Tibial nerve (tissue), 4 donors: ENCODE data around the gene NOD2.

ENCODE experiments used
- CTCF ChIP-seq, 5 experiments: fragments of 200-600 bp in 3 of 5; fragments of 450-650 bp in 2 of 5; sonication (generic) in 3 of 5; IDR thresholded peaks; one replicate each; pipeline ENCODE4 v1.5.1; 2016 to 2019; ENCODE audit warnings: antibody characterized with exemption in 5 of 5, mild to moderate bottlenecking in 3 of 5, moderate library complexity in 2 of 5
- EP300 ChIP-seq, 2 donors: sonication (generic); formaldehyde crosslinking; IDR thresholded peaks; one replicate each; pipeline ENCODE4 v1.6.1; 2017; ENCODE audit warnings: antibody characterized with exemption in 2 of 2, mild to moderate bottlenecking in 1 of 2
- POLR2A ChIP-seq, 2 donors: fragments of 450-650 bp; IDR thresholded peaks; one replicate each; pipeline ENCODE4 v1.6.1; 2017; ENCODE audit warnings: antibody characterized with exemption in 2 of 2, mild to moderate bottlenecking in 2 of 2, moderate library complexity in 2 of 2

- TF ChIP-seq POLR2A (IDR thresholded peaks at IDR 0.05) (no peak), CTCF (IDR thresholded peaks at IDR 0.05) (no peak), EP300 (IDR thresholded peaks at IDR 0.05) (no peak)
Measured at GRCh38 chr16:50692999-50693781, at the start of gene NOD2.
